Kidney (tissue), 14 donors: ENCODE results near the gene PEF1. TPM values are rescaled to one million over a fixed set of nuclear protein-coding genes. Genes with fewer than 3 reads are reported as not detected.

Experiments used
- DNase-seq, 5 donors: peaks; one replicate each; pipeline ENCODE4 v3.0.0-alpha.2; 2013 to 2020
- FAIRE-seq: peaks from 2 replicates; lab custom pipeline; 2012; peaks lifted over from hg19 to GRCh38; lab: Jason Lieb, UNC
- H3K27ac ChIP-seq, 2 donors: one replicate each; pipeline ENCODE4 v1.7.0; 2013; ENCODE audit warnings: low read depth in 2 of 2, low read length in 2 of 2, inconsistent platforms in 1 of 2
- H3K27me3 ChIP-seq: one replicate; pipeline ENCODE4 v1.7.1; 2013; ENCODE audit warnings: low read length, inconsistent platforms; ENCODE audit not compliant: control insufficient read depth, insufficient read depth
- H3K36me3 ChIP-seq, 3 donors: one replicate each; pipeline versions ENCODE4 v1.7.0 to v1.7.1; 2013; ENCODE audit warnings: low read length in 3 of 3, control low read depth in 1 of 3, inconsistent platforms in 1 of 3; ENCODE audit not compliant: insufficient read depth in 3 of 3, control insufficient read depth in 2 of 3
- H3K4me1 ChIP-seq, 3 donors: one replicate each; pipeline versions ENCODE4 v1.7.0 to v1.7.1; 2013; ENCODE audit warnings: low read length in 3 of 3, inconsistent platforms in 1 of 3, low read depth in 1 of 3; ENCODE audit not compliant: control insufficient read depth in 2 of 3, insufficient read depth in 2 of 3
- H3K4me3 ChIP-seq, 3 donors: one replicate each; pipeline versions ENCODE4 v1.7.0 to v1.8.1; 2013; ENCODE audit warnings: low read length in 3 of 3, control low read depth in 1 of 3, inconsistent platforms in 1 of 3
- H3K9ac ChIP-seq, 3 donors: one replicate each; pipeline versions ENCODE4 v1.7.0 to v1.7.1; 2013; ENCODE audit warnings: low read length in 3 of 3, control low read depth in 1 of 3, inconsistent platforms in 1 of 3
- H3K9me3 ChIP-seq, 3 donors: one replicate each; pipeline versions ENCODE4 v1.7.0 to v1.7.1; 2013; ENCODE audit warnings: low read length in 3 of 3, control low read depth in 1 of 3, inconsistent platforms in 1 of 3; ENCODE audit not compliant: control insufficient read depth in 2 of 3, insufficient read depth in 1 of 3
- intact Hi-C: fragments of 100-400 bp; cut with DNase I; formaldehyde crosslinking; loops from one replicate; pipeline ENCODE4 v1.11.1; 2022
- polyA plus RNA-seq: library from polyadenylated mRNA; stranded (reverse); fragments of 350-450 nt; fragmentation: Illumina TruSeq; extraction: RNeasy Lipid Tissue Mini Kit (QIAGEN cat#74804); gene quantifications from one replicate; pipeline ENCODE4 v1.2.3, GENCODE V29; 2014; ENCODE audit warnings: low read depth, low replicate concordance; ENCODE audit not compliant: insufficient read depth
- total RNA-seq: library from RNA; stranded (reverse); fragmentation: NEBNext Ultra II Directional; extraction: Animal tissue kit (Norgen Biotek cat#: 25700); gene quantifications from one replicate; pipeline ENCODE4 v1.2.1, GENCODE V29; 2021
- TF ChIP-seq, protein P1 (sequence below): IDR thresholded peaks from 3 replicates; pipeline ENCODE4 v1.5.1; 2012; ENCODE audit warnings: mild to moderate bottlenecking, moderate library complexity, borderline replicate concordance; ENCODE audit not compliant: insufficient read depth; ENCODE audit errors: extremely low read depth
- donor health status: control.
- donor health status: control.
- donor health status: control.
- donor health status: control.
- donor health status: control.
- donor health status: DM: yes; HTN: yes; CAD: no.
- donor health status: Normal renal cell carcinoma (clear cell type).

The PEF1 gene
- total and polyA plus RNA-seq, 2 donors from 2014 or later = 69.0 to 120 TPM

DNA sequence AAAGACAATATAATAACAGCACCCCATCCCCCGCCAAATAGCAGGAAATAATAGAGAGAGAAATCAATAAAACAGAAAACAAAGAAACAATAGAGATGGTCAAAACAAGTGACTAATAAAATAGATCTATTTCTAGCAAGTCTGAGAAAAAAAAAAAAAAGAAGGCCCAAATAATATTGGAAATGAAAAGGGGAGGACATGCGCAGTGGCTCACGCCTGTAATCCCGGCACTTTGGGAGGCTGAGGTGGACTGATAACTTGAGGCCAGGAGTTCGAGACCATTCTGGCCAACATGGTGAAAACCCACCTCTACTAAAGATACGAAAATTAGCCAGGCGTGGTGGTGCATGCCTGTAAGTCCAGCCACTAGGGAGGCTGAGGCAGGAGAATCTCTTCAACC, 45.7 kb downstream of the PEF1 start:
- FAIRE-seq = no peak
- intact Hi-C loops = no loop called here

DNA sequence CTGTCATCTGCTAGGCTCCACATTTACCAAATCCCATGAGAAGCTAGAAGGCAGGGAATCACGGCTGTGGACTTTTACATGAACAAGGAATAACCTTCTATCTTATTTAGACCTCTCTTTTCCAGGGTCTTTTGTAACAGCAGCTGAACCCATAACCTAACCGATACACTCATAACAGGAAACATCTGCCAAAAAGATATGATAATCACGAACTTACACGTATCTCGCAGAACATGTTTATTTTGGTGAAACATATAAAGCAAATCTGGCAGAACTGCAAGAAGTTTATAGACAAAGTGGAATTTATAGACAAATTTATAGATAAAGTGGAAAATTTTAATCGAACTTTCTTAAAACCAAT, 48.0 kb downstream of the PEF1 start:
- Histone ChIP-seq H3K36me3 (no peaks in the 10 kb centered on the region), H3K27ac (no peak overlapping the region), H3K9me3 (no peaks in the 10 kb centered on the region), H3K27me3 (no peaks in the 10 kb centered on the region), H3K4me3 (no peak overlapping the region), H3K4me1 (peaks cover 0 to 5% (median 0%) of the 10 kb centered on the region in 3 donors), H3K9ac (no peak overlapping the region)
- DNase-seq = no peak
- TF ChIP-seq, protein P1, sequence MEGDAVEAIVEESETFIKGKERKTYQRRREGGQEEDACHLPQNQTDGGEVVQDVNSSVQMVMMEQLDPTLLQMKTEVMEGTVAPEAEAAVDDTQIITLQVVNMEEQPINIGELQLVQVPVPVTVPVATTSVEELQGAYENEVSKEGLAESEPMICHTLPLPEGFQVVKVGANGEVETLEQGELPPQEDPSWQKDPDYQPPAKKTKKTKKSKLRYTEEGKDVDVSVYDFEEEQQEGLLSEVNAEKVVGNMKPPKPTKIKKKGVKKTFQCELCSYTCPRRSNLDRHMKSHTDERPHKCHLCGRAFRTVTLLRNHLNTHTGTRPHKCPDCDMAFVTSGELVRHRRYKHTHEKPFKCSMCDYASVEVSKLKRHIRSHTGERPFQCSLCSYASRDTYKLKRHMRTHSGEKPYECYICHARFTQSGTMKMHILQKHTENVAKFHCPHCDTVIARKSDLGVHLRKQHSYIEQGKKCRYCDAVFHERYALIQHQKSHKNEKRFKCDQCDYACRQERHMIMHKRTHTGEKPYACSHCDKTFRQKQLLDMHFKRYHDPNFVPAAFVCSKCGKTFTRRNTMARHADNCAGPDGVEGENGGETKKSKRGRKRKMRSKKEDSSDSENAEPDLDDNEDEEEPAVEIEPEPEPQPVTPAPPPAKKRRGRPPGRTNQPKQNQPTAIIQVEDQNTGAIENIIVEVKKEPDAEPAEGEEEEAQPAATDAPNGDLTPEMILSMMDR = no peak
- intact Hi-C loops = no loop called here
- no peak for FAIRE-seq

More for the DNA sequence above, 45.7 kb downstream of the PEF1 start:
- Histone ChIP-seq H3K9me3 (no peaks in the 10 kb centered on the region), H3K36me3 (no peaks in the 10 kb centered on the region), H3K27me3 (no peaks in the 10 kb centered on the region), H3K4me1 (no peaks in the 10 kb centered on the region), H3K9ac (no peak overlapping the region), H3K4me3 (no peak overlapping the region), H3K27ac (no peak overlapping the region)
- DNase-seq = no peak
- TF ChIP-seq, protein P1 = no peak

DNA sequence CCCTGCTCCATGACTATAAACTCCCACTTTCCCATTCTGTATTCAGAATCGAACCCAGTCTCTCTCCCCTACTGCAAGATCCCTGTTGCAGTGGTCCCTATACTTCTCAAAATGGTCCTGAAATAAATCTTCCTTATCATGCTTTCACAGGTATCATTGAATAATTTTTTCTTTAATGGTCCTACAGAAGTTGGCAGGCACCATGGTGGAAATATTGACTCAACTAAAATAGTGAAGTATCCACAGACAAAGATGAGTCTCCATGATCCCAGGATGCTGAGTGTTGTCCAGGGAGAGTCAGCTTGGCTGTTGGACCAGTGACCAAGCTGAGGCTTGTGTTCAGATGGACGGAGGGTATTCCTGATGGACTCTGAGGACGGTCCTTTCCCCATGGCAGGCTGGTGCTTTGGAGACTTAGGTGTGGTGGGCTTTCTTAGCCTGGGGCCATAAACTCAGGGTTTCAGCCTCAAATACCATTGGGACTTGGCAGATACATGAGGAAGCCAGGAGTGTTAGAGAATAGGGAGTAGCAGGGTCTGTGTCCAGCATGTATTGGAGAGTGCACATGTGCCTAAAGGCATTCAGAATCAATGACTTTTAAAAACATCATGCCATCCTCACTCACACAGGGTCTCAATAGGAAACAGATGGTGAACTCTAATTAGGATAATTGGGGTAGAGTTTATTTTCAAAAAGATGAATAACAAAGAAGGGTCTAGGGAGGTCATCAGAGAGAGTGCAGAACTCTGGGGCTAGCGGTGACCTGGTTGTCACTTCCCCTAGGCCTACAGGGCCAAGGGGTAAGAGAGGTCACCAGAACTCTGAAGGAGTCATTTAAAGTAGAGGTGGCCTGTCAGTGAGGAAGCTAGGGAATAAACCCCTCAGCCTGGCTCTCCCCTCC, 48.6 kb downstream of the PEF1 start:
- H3K9me3 ChIP-seq = no peaks in the 10 kb centered on the region
- H3K36me3 ChIP-seq = no peaks in the 10 kb centered on the region
- H3K9ac ChIP-seq = no peak overlapping the region
- TF ChIP-seq, protein P1 = no peak
- intact Hi-C loops = no loop called here
- H3K4me1 ChIP-seq = peaks cover 0 to 5% (median 0%) of the 10 kb centered on the region in 3 donors
- no peak for FAIRE-seq
- no peak overlapping the region for H3K27ac ChIP-seq
- DNase-seq = no peak
- H3K4me3 ChIP-seq = no peak overlapping the region
- H3K27me3 ChIP-seq = no peaks in the 10 kb centered on the region
